VCaP (cell line): Measurements from ENCODE around the gene PIGR.

Experiments
- H3K27ac ChIP-seq: fragments of 450-650 bp; 2 replicates; pipeline ENCODE4 v1.5.1; 2017
- CTCF ChIP-seq: fragments of 450-650 bp; conservative IDR thresholded peaks from 2 replicates; pipeline ENCODE4 v1.5.1; 2017; ENCODE audit warnings: mild to moderate bottlenecking, moderate library complexity

PIGR gene

GRCh38 chr1:206944703-206945102 is 1.6 kb downstream of the PIGR start:
- TF ChIP-seq CTCF: no peak
- no peak overlapping the region for H3K27ac ChIP-seq

- TF ChIP-seq CTCF: no peak
- H3K27ac ChIP-seq: peak overlapping the region; percentile 34
Measured at GRCh38 chr1:206941766-206942418, 4.4 kb downstream of the PIGR start.

GRCh38 chr1:206940588-206940936 is 5.7 kb downstream of the PIGR start:
- H3K27ac ChIP-seq: no peak overlapping the region
- no peak for TF ChIP-seq CTCF

- H3K27ac ChIP-seq: no peak overlapping the region
- TF ChIP-seq CTCF: no peak
Measured at GRCh38 chr1:206939841-206940587, 6.3 kb downstream of the PIGR start.

- H3K27ac ChIP-seq: no peak overlapping the region
- no peak for TF ChIP-seq CTCF
Measured at GRCh38 chr1:206939131-206939530, 7.1 kb downstream of the PIGR start.

- H3K27ac ChIP-seq: no peak overlapping the region
- TF ChIP-seq CTCF: no peak
Measured at GRCh38 chr1:206937425-206937824, 8.8 kb downstream of the PIGR start.

GRCh38 chr1:206935491-206936067 is 10.7 kb downstream of the PIGR start:
- no peak overlapping the region for H3K27ac ChIP-seq
- TF ChIP-seq CTCF: no peak
